Thyroid gland (tissue), 4 donors: ENCODE measurements around the gene DNM3.

Experiments
- CTCF ChIP-seq, 6 experiments: fragments of 200-600 bp in 3 of 6; fragments of 450-650 bp in 3 of 6; sonication (generic) in 3 of 6; IDR thresholded peaks; one replicate each; pipeline ENCODE4 v1.5.1; 2016 to 2019; ENCODE audit warnings: antibody characterized with exemption in 6 of 6, mild to moderate bottlenecking in 2 of 6, inconsistent platforms in 1 of 6, moderate library complexity in 1 of 6
- POLR2A ChIP-seq, 2 donors: fragments of 450-650 bp; IDR thresholded peaks; one replicate each; pipeline ENCODE4 v1.6.1; 2017; ENCODE audit warnings: antibody characterized with exemption in 2 of 2, mild to moderate bottlenecking in 2 of 2, moderate library complexity in 1 of 2

DNA sequence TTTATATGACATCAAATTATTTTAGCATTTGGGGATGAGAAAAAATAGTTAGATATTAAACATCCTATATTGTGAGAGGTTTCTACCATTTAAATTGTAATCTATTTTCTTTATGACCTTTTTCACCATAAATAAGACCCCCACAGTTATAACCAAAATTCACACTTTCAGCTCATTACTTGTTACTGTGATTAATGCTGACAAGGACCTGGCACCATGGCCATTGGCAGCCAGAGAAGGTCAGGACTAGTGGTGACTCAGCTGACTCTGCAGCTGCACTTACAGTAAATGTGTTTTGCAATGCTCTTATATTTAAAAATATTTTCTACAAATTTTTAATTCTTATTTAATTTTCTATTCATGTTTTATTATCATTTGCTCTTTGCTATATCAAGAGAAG lies 445.9 kb downstream of the DNM3 start:
- TF ChIP-seq CTCF (IDR thresholded peaks at IDR 0.05) (no peak), POLR2A (IDR thresholded peaks at IDR 0.05) (no peak)
